Stimulated activated naive CD8-positive, alpha-beta T cell treated with anti-CD3 and anti-CD28 coated beads, Interleukin-15, Interleukin-2, amounts not matched to agents 100 ng/mL and 50 ng/mL, for 24 hours (primary cell): Measurements from ENCODE around the gene FLNB.

Source experiments
- H3K27ac Mint-ChIP-seq: one replicate; pipeline ENCODE4 v1.8.0; 2021; ENCODE audit warnings: mild to moderate bottlenecking, mixed read lengths
- H3K27me3 Mint-ChIP-seq: one replicate; pipeline ENCODE4 v1.8.0; 2021; ENCODE audit warnings: mixed read lengths
- H3K36me3 Mint-ChIP-seq: one replicate; pipeline ENCODE4 v1.8.0; 2021; ENCODE audit warnings: low read depth, mixed read lengths
- H3K4me1 Mint-ChIP-seq: one replicate; pipeline ENCODE4 v1.8.0; 2021; ENCODE audit warnings: low read depth, mixed read lengths
- H3K4me3 Mint-ChIP-seq: one replicate; pipeline ENCODE4 v1.8.0; 2021; ENCODE audit warnings: mild to moderate bottlenecking, mixed read lengths
- H3K9me3 Mint-ChIP-seq: one replicate; pipeline ENCODE4 v1.8.0; 2021; ENCODE audit warnings: mixed read lengths

Gene FLNB

GRCh38 chr3:58163234-58163633 is 155.0 kb downstream of the FLNB start:
- H3K27ac Mint-ChIP-seq, result no peak overlapping the region
- peaks cover 20% of the 10 kb centered on the region for H3K36me3 Mint-ChIP-seq
- no peak overlapping the region for H3K4me3 Mint-ChIP-seq
- no peaks in the 10 kb centered on the region for H3K9me3 Mint-ChIP-seq
- H3K4me1 Mint-ChIP-seq, result peaks cover 4% of the 10 kb centered on the region
- H3K27me3 Mint-ChIP-seq, result no peaks in the 10 kb centered on the region

- H3K27me3 Mint-ChIP-seq, result no peaks in the 10 kb centered on the region
- H3K27ac Mint-ChIP-seq, result no peak overlapping the region
- H3K9me3 Mint-ChIP-seq, result no peaks in the 10 kb centered on the region
- H3K4me1 Mint-ChIP-seq, result peaks cover 4% of the 10 kb centered on the region
- no peak overlapping the region for H3K4me3 Mint-ChIP-seq
- H3K36me3 Mint-ChIP-seq, result peaks cover 20% of the 10 kb centered on the region
Observed at GRCh38 chr3:58164199-58164879, 156.1 kb downstream of the FLNB start.

GRCh38 chr3:58164906-58165821 is 156.9 kb downstream of the FLNB start:
- no peak overlapping the region for H3K4me3 Mint-ChIP-seq
- H3K36me3 Mint-ChIP-seq, result peaks cover 18% of the 10 kb centered on the region
- H3K4me1 Mint-ChIP-seq, result peaks cover 4% of the 10 kb centered on the region
- no peak overlapping the region for H3K27ac Mint-ChIP-seq
- H3K9me3 Mint-ChIP-seq, result no peaks in the 10 kb centered on the region
- H3K27me3 Mint-ChIP-seq, result no peaks in the 10 kb centered on the region

GRCh38 chr3:58167431-58168351 is 159.5 kb downstream of the FLNB start:
- H3K27me3 Mint-ChIP-seq, result no peaks in the 10 kb centered on the region
- H3K4me1 Mint-ChIP-seq, result no peaks in the 10 kb centered on the region
- H3K36me3 Mint-ChIP-seq, result peaks cover 3% of the 10 kb centered on the region
- H3K4me3 Mint-ChIP-seq, result no peak overlapping the region
- no peaks in the 10 kb centered on the region for H3K9me3 Mint-ChIP-seq
- no peak overlapping the region for H3K27ac Mint-ChIP-seq

- H3K9me3 Mint-ChIP-seq, result no peaks in the 10 kb centered on the region
- H3K27me3 Mint-ChIP-seq, result no peaks in the 10 kb centered on the region
Observed at GRCh38 chr3:58168498-58168897, 160.3 kb downstream of the FLNB start.

GRCh38 chr3:58169371-58169770 is 161.1 kb downstream of the FLNB start:
- no peaks in the 10 kb centered on the region for H3K36me3 Mint-ChIP-seq
- no peaks in the 10 kb centered on the region for H3K9me3 Mint-ChIP-seq
- no peak overlapping the region for H3K4me3 Mint-ChIP-seq
- H3K4me1 Mint-ChIP-seq, result no peaks in the 10 kb centered on the region
- no peaks in the 10 kb centered on the region for H3K27me3 Mint-ChIP-seq
- no peak overlapping the region for H3K27ac Mint-ChIP-seq

More at GRCh38 chr3:58168498-58168897, 160.3 kb downstream of the FLNB start:
- H3K36me3 Mint-ChIP-seq, result no peaks in the 10 kb centered on the region
- H3K4me3 Mint-ChIP-seq, result no peak overlapping the region
- no peak overlapping the region for H3K27ac Mint-ChIP-seq
- no peaks in the 10 kb centered on the region for H3K4me1 Mint-ChIP-seq

GRCh38 chr3:58170376-58170775 is 162.2 kb downstream of the FLNB start:
- Mint-ChIP-seq H3K4me1 (no peaks in the 10 kb centered on the region), H3K36me3 (no peaks in the 10 kb centered on the region), H3K9me3 (no peaks in the 10 kb centered on the region), H3K27me3 (no peaks in the 10 kb centered on the region), H3K4me3 (no peak overlapping the region), H3K27ac (no peak overlapping the region)

- Mint-ChIP-seq H3K4me1 (no peaks in the 10 kb centered on the region), H3K9me3 (no peaks in the 10 kb centered on the region), H3K27me3 (no peaks in the 10 kb centered on the region), H3K36me3 (no peaks in the 10 kb centered on the region), H3K27ac (no peak overlapping the region), H3K4me3 (no peak overlapping the region)
Observed at GRCh38 chr3:58171126-58171525, 162.9 kb downstream of the FLNB start.

- peaks cover 18% of the 10 kb centered on the region for H3K4me1 Mint-ChIP-seq
- H3K9me3 Mint-ChIP-seq, result no peaks in the 10 kb centered on the region
- no peaks in the 10 kb centered on the region for H3K27me3 Mint-ChIP-seq
- no peaks in the 10 kb centered on the region for H3K36me3 Mint-ChIP-seq
- H3K4me3 Mint-ChIP-seq, result no peak overlapping the region
- no peak overlapping the region for H3K27ac Mint-ChIP-seq
Observed at GRCh38 chr3:58173029-58173668, 164.9 kb downstream of the FLNB start.

GRCh38 chr3:58173669-58174398 is 165.6 kb downstream of the FLNB start:
- no peak overlapping the region for H3K4me3 Mint-ChIP-seq
- H3K9me3 Mint-ChIP-seq, result no peaks in the 10 kb centered on the region
- no peak overlapping the region for H3K27ac Mint-ChIP-seq
- H3K36me3 Mint-ChIP-seq, result no peaks in the 10 kb centered on the region
- H3K27me3 Mint-ChIP-seq, result no peaks in the 10 kb centered on the region
- H3K4me1 Mint-ChIP-seq, result peaks cover 25% of the 10 kb centered on the region

- H3K36me3 Mint-ChIP-seq, result no peaks in the 10 kb centered on the region
- H3K27ac Mint-ChIP-seq, result no peak overlapping the region
- H3K9me3 Mint-ChIP-seq, result no peaks in the 10 kb centered on the region
- H3K4me1 Mint-ChIP-seq, result peaks cover 25% of the 10 kb centered on the region
- H3K4me3 Mint-ChIP-seq, result no peak overlapping the region
- H3K27me3 Mint-ChIP-seq, result no peaks in the 10 kb centered on the region
Observed at GRCh38 chr3:58175187-58175436, 166.9 kb downstream of the FLNB start.

GRCh38 chr3:58175437-58176184 is 167.4 kb downstream of the FLNB start:
- Mint-ChIP-seq H3K27ac (no peak overlapping the region), H3K9me3 (no peaks in the 10 kb centered on the region), H3K4me3 (no peak overlapping the region), H3K4me1 (peaks cover 25% of the 10 kb centered on the region), H3K36me3 (no peaks in the 10 kb centered on the region), H3K27me3 (no peaks in the 10 kb centered on the region)

GRCh38 chr3:58176185-58176530 is 167.9 kb downstream of the FLNB start:
- no peak overlapping the region for H3K4me3 Mint-ChIP-seq
- no peaks in the 10 kb centered on the region for H3K27me3 Mint-ChIP-seq
- H3K9me3 Mint-ChIP-seq, result no peaks in the 10 kb centered on the region
- H3K27ac Mint-ChIP-seq, result no peak overlapping the region
- H3K4me1 Mint-ChIP-seq, result peaks cover 25% of the 10 kb centered on the region
- no peaks in the 10 kb centered on the region for H3K36me3 Mint-ChIP-seq
